ENCODE results near the gene ATG101.
"Not testable (repeated sequence)": the region's sequence is repeated elsewhere in the genome, so short reads cannot be mapped to it uniquely, and the experiment has no call there.

Gene ATG101

GRCh38 chr12:52080403-52081251 is 10.8 kb downstream of the ATG101 start:
- DNase-seq = no peak

DNA sequence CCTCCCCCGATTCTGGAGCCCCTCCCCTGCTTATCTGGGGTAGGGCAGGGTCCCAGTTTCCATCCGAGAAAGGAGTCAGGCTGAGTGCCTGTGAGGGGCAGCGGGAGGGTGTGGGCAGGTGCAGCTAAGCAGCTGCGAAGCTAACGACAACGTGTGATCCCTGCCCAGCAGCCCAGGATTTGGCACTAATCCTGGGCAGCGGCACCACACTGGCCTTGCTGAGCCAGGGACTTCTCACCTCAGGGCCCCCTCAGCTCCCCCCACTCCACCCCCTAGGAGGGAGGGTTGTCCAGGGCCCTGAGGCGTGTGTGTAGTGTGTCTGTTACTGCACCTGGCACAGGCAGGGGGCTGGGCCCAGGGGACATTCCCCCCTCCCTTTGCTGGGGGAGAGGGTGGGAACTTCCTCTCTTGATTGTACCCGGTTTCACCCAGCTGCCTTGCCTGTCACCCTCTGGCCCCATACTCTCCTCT is 11.5 kb downstream of the ATG101 start:
- no peak for DNase-seq

DNA sequence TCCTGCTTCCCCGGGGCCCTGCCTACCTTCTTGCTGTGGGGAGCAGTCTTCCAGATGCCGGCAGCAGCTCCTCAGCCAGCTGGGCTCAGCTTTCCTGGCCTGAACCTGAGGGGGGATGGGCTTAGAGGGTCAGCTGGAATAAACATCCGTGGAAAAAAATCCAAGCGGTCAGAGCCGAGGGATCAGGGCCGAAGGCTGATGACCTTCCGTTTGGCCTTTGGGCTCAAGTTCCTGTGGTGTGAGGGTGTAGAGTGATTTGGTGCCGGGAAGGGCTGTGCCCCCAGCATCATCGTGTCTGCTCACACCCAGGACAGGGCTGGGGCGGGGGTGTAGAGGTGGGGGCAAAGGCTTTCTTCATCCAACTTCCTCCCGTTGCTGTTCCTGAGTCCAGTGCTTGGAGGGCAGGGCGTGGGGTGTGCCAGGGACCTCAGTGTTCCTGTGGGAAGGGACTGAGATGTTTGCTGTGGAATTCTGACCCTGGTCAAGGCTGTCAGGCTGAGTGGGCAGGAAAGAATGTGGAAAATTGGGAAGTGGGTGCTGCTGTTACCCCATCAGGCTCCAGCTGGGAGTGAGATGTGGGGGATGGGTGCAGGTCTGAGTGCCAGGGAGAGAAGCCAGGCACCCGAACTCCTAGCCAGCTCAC is 12.4 kb downstream of the ATG101 start:
- no peak for DNase-seq

GRCh38 chr12:52082669-52082987 is 12.8 kb downstream of the ATG101 start:
- no peak for DNase-seq

GRCh38 chr12:52082988-52083637 is 13.3 kb downstream of the ATG101 start:
- DNase-seq = no peak

DNA sequence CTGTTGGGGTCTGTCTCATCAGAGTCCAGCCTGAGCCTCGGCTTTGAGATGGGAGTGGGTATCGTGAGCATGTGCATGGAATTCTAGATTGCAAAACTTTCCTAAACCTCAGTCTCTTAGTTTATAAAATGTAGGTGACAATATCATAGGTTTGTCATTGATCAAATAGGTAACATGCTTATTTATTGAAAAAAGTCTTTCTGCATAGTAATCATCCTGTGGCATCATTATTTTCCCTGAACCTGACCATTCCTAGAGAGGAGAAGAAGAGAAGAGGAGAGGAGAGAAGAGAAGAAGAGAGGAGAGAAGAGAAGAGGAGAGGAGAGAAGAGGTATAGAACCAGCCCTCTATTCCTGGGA is 13.8 kb downstream of the ATG101 start:
- DNase-seq = no peak

DNA sequence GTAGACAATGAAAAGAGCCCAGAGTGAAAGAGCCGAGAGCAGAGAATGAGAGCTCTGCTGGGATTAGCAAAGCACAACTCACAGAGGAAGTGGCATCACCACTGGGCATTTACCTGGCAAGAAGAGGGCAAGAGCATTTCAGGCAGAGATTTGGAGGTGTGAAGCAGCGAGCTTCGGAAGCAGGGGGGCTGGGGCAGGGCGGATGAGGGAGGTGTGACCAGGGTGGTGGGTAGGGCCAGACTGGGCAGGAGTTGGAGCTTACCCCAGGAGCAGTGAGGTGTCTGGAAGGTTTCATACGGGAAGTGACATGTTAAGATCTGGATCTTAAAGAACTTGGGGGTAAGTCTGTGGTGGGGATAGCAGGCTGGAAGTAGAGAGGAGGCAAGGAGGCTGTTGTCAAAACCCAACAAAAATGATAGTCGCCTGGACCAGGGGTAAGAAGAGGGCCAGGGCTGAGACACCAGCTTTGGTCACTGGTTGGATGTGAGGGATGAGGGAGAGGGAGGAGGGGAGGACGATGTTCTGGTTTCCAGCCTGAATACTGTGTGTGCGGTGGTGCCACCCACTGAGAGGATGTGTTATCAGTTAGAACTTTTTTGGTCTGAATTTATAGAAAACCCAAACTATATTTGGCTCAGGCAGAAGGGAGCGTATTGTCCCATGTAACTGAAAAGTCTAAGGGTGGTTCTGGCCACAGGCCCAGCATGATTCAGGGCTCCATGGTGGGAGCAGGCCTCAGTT is 14.9 kb downstream of the ATG101 start:
- no peak for DNase-seq

GRCh38 chr12:52085682-52086180 is 16.0 kb downstream of the ATG101 start:
- DNase-seq = no peak

- DNase-seq = no peak
These were observed 16.6 kb downstream of the ATG101 start for GRCh38 chr12:52086366-52086765.

DNA sequence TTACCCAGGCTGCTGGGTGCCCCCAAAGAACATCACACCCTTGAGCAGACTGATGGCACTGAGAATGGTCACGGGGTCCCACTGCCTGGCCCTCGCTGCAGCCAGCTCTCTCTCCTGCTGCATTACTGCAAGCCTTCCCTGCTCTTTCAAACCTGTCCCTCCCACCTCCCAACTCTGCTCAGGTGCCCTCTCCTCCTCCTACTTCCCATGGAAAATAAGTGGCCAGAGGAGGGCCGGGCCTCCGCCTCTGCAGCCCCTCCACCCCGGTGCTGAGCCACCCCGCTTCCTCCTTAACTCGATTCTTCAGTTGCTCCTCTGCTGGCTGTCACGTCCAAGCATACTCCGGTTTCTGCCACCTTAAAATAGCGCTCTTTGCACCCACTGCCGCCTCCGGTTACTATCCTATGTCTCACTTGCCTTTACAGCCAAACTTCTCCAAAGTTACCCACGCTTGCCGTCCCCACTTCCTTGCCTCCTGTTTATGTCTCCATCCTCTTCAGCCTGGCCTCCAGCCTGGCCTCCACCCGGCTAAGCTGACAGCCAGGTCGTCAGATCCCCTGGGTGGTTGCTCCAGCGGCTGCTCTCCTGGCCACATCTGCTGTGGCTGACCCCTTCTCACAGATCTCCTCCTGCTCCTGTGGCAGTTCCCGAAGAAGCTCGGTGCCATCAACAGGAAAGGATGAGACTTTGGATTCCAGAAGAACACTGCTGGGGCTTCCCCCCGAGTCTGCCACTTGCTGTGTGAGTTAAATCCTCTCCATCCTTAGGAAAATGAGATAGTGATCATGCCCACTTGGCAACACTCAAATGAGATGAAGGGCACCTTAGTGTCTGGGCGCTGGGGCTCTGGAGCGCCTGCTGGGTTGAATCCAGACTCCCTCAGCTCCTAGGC is 17.4 kb downstream of the ATG101 start:
- DNase-seq = no peak

DNA sequence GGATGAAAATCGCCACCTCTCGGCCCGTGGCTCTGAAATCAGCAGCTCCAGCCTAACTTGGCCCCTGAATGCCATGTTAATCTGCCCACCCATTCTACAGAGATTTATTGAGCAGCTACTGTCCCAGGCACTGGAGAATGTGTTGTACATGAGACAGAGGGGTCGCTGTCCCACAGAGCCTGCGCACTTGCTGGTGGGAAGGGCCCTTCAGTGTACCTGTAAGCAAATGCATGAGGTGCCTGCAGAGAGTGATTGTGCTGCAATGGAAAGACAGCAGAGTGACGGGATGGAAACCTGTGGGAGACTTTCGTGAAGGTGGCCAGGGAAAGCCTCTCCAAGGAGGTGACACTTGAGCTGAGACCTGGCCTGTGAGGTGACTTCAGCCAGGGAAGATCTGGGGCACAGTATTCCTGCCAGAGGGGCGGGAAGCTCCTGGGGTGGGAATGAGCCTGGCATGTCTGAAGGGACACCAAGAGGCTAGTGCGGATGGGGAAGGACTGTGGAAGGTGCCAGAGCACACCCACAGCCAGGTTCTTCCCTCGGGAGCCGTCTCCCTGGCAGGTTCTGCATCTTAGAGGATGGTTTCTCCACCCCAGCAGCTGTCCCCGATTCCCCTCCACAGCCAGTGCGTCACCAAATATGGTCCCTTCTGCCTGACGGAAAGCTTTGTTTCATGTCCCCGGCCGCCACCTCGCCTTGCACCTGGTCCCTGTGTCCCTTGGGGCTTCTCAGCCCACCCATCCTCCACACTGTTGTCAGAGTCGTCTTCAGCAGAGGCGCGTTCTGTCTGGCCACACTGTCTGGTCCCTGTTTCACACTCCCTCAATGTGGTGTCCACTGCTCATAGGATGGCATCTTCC is 18.4 kb downstream of the ATG101 start:
- DNase-seq = no peak

- DNase-seq = no peak
These were observed 19.7 kb downstream of the ATG101 start for GRCh38 chr12:52089491-52089890.

DNA sequence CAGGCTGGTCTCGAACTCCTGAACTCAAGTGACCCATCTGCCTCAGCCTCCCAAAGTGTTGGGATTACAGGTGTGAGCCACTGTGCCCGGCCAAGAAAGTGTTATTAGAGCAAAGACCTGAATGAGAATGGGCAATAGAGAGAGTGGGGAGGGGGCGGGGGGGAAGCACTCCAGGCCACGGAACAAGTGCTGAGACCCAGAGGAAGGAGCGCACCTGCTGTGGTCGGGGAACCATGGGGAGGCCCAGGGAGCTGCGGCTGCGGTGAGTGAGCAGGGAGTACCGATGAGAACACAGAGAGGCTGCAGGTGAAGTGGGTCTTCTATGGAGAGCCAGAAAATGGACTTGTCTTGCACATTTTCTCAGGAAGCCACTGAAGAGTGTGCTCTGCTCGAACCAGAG is 20.5 kb downstream of the ATG101 start:
- no peak for DNase-seq

GRCh38 chr12:52091061-52091460 is 21.3 kb downstream of the ATG101 start:
- no peak for DNase-seq

DNA sequence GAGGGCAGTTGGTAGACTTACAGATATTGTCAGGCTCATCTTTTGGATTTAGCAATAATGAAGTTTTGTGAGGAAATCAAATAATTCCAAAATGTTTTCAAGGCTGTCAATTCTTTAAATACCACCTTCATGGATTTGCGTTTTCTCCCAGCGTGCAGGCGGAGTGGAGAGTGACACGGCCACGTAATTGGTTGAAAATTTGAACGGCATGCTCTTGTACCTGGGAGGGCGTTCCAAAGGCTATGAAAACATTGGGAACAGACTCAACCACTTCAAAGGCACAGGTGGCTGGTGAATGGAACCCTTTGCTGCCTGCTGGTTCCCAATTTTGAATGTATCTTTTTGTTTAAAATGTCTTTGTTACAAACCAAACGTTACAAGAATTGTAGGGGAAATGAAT is 22.1 kb downstream of the ATG101 start:
- DNase-seq = no peak

DNA sequence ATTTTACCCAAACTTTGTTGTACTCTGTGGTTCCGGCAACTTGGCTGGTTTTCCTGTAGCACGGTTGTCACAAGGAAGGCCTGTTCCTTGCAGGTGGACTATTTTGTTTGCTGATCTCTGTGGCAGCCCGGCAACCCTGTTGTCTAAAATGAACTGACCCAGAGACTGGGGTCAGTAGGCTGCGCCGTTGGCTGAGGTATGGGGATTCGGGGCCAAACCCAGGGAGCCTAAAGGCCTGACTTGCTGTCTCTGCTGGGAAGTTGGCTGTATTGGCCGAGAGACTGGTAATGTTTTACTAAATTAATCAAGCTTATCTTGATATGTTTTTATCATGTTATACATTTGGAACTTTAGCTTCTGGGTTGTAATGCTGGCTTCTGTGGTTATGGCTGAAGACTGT is 23.6 kb downstream of the ATG101 start:
- no peak for DNase-seq

- no peak for DNase-seq
These were observed 26.7 kb downstream of the ATG101 start for GRCh38 chr12:52096332-52097044.

- DNase-seq = no peak
These were observed 27.4 kb downstream of the ATG101 start for GRCh38 chr12:52097045-52097666.

DNA sequence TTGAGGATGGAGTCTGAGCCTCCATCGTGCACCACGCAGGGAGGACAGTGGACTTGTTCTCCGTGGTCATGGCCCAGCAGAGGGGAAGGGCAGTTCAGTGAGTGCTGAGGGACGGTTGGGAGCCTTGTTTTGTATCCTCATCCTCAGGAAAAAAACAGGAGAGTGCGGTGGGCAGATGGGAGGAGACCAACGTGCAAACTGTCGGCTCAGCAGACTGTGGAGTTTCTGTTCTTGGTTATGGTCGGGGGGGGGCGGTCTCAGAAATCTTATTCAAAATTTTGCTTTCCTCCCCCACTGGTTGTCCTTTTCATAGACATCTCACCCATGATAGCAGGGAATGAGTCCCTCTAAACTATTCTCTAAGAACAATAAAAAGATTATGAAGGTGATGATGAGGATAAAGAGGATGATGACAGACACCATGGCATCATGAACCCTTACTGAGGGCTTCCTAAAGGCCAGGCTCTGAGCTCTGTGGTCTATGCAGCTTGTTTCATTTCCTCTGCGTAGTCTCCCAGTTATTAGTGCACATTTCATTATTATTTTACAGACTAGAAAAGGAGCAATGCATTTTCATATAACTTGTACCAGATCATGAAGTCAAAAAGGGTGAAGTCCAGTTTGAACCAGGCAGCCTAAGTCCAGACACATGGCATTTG is 34.8 kb downstream of the ATG101 start:
- not testable (repeated sequence) for DNase-seq
